Hepatocyte (in vitro differentiated cells): ENCODE measurements around the gene ADAM11. TPM values are rescaled to one million over a fixed set of nuclear protein-coding genes. Genes with fewer than 3 reads are reported as not detected.

Source experiments
- DNase-seq: peaks from one replicate; pipeline ENCODE4 v3.0.0-alpha.2; 2016; ENCODE audit warnings: low spot score
- H2AFZ ChIP-seq: fragments of 200-600 bp; sonication (generic); 2 replicates; pipeline ENCODE4 v1.6.0; 2016; ENCODE audit warnings: antibody characterized with exemption, mild to moderate bottlenecking
- H3K27ac ChIP-seq: fragments of 200-600 bp; sonication (generic); 2 replicates; pipeline ENCODE4 v1.5.1; 2016; ENCODE audit warnings: mild to moderate bottlenecking
- H3K27me3 ChIP-seq: fragments of 200-600 bp; sonication (generic); 2 replicates; pipeline ENCODE4 v1.6.1; 2016
- H3K36me3 ChIP-seq: fragments of 200-600 bp; sonication (generic); replicated peaks from 2 replicates; pipeline ENCODE4 v1.5.1; 2016; ENCODE audit warnings: low read depth; ENCODE audit not compliant: insufficient read depth
- H3K4me1 ChIP-seq: fragments of 200-600 bp; sonication (generic); 2 replicates; pipeline ENCODE4 v1.5.1; 2016; ENCODE audit warnings: mild to moderate bottlenecking, moderate library complexity; ENCODE audit not compliant: insufficient read depth
- H3K4me2 ChIP-seq: fragments of 200-600 bp; sonication (generic); 2 replicates; pipeline ENCODE4 v1.6.0; 2016
- H3K4me3 ChIP-seq: fragments of 200-600 bp; sonication (generic); 2 replicates; pipeline ENCODE4 v1.5.1; 2016; ENCODE audit warnings: mild to moderate bottlenecking
- H3K79me2 ChIP-seq: fragments of 200-600 bp; sonication (generic); 2 replicates; pipeline ENCODE4 v1.6.0; 2017; ENCODE audit warnings: mild to moderate bottlenecking
- H3K9me2 ChIP-seq: fragments of 200-600 bp; sonication (generic); replicated peaks from 2 replicates; pipeline ENCODE4 v1.6.0; 2017; ENCODE audit warnings: mild to moderate bottlenecking; ENCODE audit not compliant: insufficient read depth
- H3K9me3 ChIP-seq: fragments of 200-600 bp; sonication (generic); 2 replicates; pipeline ENCODE4 v1.5.1; 2016; ENCODE audit warnings: low read depth, mild to moderate bottlenecking
- H4K20me1 ChIP-seq: fragments of 200-600 bp; sonication (generic); 2 replicates; pipeline ENCODE4 v1.6.0; 2016; ENCODE audit warnings: mild to moderate bottlenecking; ENCODE audit not compliant: insufficient read depth, poor library complexity, severe bottlenecking
- EZH2 ChIP-seq: fragments of 200-600 bp; sonication (generic); IDR thresholded peaks from 2 replicates; pipeline ENCODE4 v1.6.1; 2016; ENCODE audit warnings: antibody characterized with exemption, mild to moderate bottlenecking, borderline replicate concordance
- EZH2phosphoT487 ChIP-seq: fragments of 200-600 bp; sonication (generic); IDR thresholded peaks from one replicate; pipeline ENCODE4 v1.6.1; 2018; ENCODE audit warnings: antibody characterized with exemption, mild to moderate bottlenecking, low read depth, moderate library complexity; ENCODE audit not compliant: unreplicated experiment, severe bottlenecking
- WGBS: methylation state at CpG from one replicate; pipeline ENCODE4 v1.1.6; 2016; ENCODE audit warnings: low lambda C conversion rate; ENCODE audit errors: missing lambda C conversion rate; 5-methylcytosine and 5-hydroxymethylcytosine counted together
- polyA plus RNA-seq: library from polyadenylated mRNA; unstranded; fragments of >200 nt; fragmentation: Nextera tagmentation; extraction: Ambion mirVana; gene quantifications from 2 replicates; pipeline ENCODE4 v1.2.1, GENCODE V29; 2016
- total RNA-seq: library from RNA; depleted of rRNA; stranded (reverse); fragments of >200 nt; gene quantifications from 2 replicates; pipeline ENCODE4 v1.2.3, GENCODE V29; 2014
- TF ChIP-seq, protein P1 (sequence below): fragments of 200-600 bp; sonication (generic); IDR thresholded peaks from 2 replicates; pipeline ENCODE4 v1.5.1; 2016; ENCODE audit warnings: antibody characterized with exemption, mild to moderate bottlenecking; ENCODE audit not compliant: poor library complexity

The ADAM11 gene
- total and polyA plus RNA-seq, 2 experiments from 2014 or later: 0.50 to 0.90 TPM

DNA sequence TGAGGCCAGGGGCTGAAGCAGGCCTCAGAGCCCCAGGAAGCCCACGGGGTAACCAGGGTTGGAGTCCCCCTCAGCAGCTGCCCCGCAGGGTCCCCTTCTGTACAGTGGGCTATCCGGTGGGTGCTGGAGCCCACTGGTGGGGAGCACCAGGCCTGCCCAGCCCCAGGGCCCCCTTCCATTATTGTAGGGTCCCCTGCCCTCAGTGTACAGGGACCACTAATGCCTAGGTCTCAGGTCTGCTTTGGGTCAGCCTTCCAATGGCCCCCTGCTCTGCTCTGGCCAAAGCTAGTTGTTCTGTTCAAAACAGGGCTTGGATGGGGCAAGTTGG lies 1.1 kb downstream of the ADAM11 start:
- H3K79me2 ChIP-seq: no peaks in the 10 kb centered on the region
- no peak overlapping the region for H3K4me3 ChIP-seq
- no peaks in the 10 kb centered on the region for H3K9me3 ChIP-seq
- H3K4me1 ChIP-seq: peaks cover 4% of the 10 kb centered on the region
- no peaks in the 10 kb centered on the region for H3K9me2 ChIP-seq
- H4K20me1 ChIP-seq: no peaks in the 10 kb centered on the region
- H2AFZ ChIP-seq: no peak overlapping the region
- peak overlapping the region; percentile 98 for H3K4me2 ChIP-seq
- H3K27ac ChIP-seq: no peak overlapping the region
- H3K27me3 ChIP-seq: peaks cover 33% of the 10 kb centered on the region
- no peaks in the 10 kb centered on the region for H3K36me3 ChIP-seq
- TF ChIP-seq, protein P1, sequence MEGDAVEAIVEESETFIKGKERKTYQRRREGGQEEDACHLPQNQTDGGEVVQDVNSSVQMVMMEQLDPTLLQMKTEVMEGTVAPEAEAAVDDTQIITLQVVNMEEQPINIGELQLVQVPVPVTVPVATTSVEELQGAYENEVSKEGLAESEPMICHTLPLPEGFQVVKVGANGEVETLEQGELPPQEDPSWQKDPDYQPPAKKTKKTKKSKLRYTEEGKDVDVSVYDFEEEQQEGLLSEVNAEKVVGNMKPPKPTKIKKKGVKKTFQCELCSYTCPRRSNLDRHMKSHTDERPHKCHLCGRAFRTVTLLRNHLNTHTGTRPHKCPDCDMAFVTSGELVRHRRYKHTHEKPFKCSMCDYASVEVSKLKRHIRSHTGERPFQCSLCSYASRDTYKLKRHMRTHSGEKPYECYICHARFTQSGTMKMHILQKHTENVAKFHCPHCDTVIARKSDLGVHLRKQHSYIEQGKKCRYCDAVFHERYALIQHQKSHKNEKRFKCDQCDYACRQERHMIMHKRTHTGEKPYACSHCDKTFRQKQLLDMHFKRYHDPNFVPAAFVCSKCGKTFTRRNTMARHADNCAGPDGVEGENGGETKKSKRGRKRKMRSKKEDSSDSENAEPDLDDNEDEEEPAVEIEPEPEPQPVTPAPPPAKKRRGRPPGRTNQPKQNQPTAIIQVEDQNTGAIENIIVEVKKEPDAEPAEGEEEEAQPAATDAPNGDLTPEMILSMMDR: no peak
- no peak for TF ChIP-seq EZH2phosphoT487
- WGBS: 40% methylated on average over 1 of the region's 3 CpGs
- no peak for DNase-seq

DNA sequence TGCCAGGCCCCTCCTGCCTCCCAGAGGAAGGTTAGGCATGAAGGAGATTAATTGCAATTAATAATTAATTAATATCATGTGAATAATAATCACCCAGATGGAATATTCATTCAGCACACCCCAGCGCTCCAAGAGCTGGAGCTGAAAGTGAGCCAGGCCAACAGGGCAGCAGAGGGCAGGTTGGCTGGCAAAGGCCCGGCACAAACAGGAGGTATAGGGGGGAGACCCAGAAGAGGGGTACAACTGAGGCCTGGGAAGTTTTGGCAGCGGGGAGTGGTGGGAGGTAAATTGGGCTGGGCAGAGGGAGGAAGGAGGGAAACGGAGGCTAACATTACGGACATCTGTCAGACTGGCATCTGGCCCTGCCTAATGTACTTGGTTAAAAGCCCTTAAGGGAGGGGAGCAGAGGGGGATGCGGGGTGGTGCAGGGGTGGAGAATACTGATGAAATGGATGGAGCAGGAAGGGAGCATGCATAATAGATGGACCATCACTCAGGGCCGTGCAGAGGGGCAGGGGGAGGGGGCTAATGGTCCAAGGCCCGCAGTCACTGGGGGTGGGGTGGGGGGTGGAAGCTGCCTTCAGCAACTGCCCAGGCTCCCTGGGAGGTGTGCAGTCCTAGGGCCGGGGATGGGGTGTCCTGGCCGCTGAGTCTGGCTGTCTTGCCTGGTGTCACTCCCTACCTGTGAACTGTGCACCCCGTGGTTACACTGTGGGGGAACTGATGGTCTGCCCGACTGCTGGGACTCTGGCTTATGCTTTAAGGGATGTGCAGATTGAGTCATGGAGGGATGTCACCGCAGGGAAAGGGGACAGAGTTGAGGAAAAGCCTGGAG lies 1.9 kb downstream of the ADAM11 start:
- DNase-seq: no peak
- no peaks in the 10 kb centered on the region for H3K9me2 ChIP-seq
- H3K4me2 ChIP-seq: no peak overlapping the region
- H4K20me1 ChIP-seq: no peaks in the 10 kb centered on the region
- TF ChIP-seq, protein P1: no peak
- TF ChIP-seq EZH2: no peak
- no peak for TF ChIP-seq EZH2phosphoT487
- WGBS: 77% methylated on average over 11 of the region's 13 CpGs
- H3K4me3 ChIP-seq: no peak overlapping the region
- H3K9me3 ChIP-seq: no peaks in the 10 kb centered on the region
- no peaks in the 10 kb centered on the region for H3K36me3 ChIP-seq
- H3K79me2 ChIP-seq: no peaks in the 10 kb centered on the region
- H2AFZ ChIP-seq: no peak overlapping the region
- no peak overlapping the region for H3K27ac ChIP-seq
- H3K4me1 ChIP-seq: peaks cover 4% of the 10 kb centered on the region
- H3K27me3 ChIP-seq: peaks cover 33% of the 10 kb centered on the region

DNA sequence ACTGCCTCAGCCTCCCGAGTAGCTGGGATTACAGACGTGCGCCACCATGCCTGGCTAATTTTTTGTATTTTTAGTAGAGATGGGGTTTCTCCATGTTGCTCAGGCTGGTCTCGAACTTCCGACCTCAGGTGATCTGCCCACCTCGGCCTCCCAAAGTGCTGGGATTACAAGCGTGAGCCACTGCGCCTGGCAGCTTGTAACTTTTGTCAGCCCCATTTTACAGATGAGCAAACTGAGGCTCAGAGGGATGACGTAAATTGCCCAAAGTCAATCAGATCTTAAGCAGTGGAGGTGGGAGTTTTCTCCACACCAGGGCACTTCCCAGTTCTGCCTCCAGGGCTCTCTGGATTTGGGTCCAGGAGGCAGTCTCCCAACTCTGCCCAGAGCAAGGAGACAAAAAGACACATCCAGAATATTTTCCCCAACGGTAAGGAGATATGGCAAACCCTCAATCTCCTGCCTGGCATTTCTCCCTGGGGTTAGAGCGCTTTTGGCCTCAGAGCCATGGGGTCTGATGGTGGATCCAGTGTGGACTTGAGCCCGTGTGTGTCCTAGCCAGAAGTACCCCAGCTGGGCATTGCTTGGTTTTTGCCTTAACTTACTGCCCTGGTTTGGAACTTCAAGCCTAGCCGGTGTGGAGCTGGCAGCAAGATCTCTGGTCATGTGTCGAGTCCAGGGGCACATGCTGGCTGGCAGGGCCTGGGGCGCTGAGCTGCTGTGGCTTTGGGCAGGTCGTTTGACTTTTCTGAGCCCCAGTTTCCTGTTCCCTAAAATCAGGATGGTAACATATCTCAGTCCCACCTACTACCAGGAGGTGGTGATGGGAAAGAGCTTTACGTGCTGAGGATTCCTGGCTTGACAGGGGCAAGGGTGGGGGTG lies 3.4 kb downstream of the ADAM11 start:
- Histone ChIP-seq H3K9me2 (no peaks in the 10 kb centered on the region), H3K27me3 (peaks cover 30% of the 10 kb centered on the region)
- no peak for TF ChIP-seq EZH2

DNA sequence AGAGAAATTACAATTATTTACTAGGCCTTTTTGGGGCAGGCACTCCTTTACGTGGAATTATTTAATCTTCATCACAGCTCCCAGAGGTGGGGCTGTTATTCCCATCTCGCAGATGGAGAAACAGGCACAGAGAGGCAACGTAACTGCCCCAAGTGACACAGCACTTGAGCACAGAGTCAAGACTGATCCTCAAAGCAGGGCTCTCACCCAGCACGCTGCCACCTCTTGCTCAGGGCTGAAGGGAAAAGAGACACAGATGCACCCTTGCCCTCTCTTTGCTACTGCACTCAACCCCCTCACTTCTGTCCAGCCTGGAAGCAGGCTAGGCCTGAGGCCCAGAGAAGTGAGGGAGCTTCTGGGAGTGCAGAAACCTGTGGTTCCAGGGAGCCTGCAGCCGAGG lies 4.4 kb downstream of the ADAM11 start:
- H3K9me2 ChIP-seq: no peaks in the 10 kb centered on the region
- no peaks in the 10 kb centered on the region for H3K36me3 ChIP-seq
- H3K27me3 ChIP-seq: peaks cover 20% of the 10 kb centered on the region
- H3K9me3 ChIP-seq: no peaks in the 10 kb centered on the region
- no peak overlapping the region for H2AFZ ChIP-seq
- H3K4me2 ChIP-seq: no peak overlapping the region
- peaks cover 4% of the 10 kb centered on the region for H3K4me1 ChIP-seq
- no peak overlapping the region for H3K4me3 ChIP-seq
- WGBS: 90% methylated on average over 5 of the region's 5 CpGs
- TF ChIP-seq EZH2 (no peak), EZH2phosphoT487 (no peak)
- TF ChIP-seq, protein P1: no peak
- no peaks in the 10 kb centered on the region for H3K79me2 ChIP-seq
- H4K20me1 ChIP-seq: no peaks in the 10 kb centered on the region
- DNase-seq: no peak
- H3K27ac ChIP-seq: no peak overlapping the region

More for the DNA sequence above, 3.4 kb downstream of the ADAM11 start:
- no peak for DNase-seq
- Histone ChIP-seq H3K36me3 (no peaks in the 10 kb centered on the region), H3K27ac (no peak overlapping the region), H3K79me2 (no peaks in the 10 kb centered on the region), H3K4me3 (no peak overlapping the region), H2AFZ (no peak overlapping the region), H3K9me3 (no peaks in the 10 kb centered on the region), H4K20me1 (no peaks in the 10 kb centered on the region), H3K4me1 (peaks cover 4% of the 10 kb centered on the region), H3K4me2 (no peak overlapping the region)
- WGBS: 82% methylated on average over 17 of the region's 17 CpGs
